RCC 7860 (cell line): Measurements from ENCODE around the gene ATP4A.

Source experiments
- DNase-seq: peaks from one replicate; pipeline ENCODE4 v3.0.0-alpha.2; 2015; ENCODE audit warnings: low spot score
- FAIRE-seq: peaks from 2 replicates; lab custom pipeline; 2012; peaks lifted over from hg19 to GRCh38; lab: Jason Lieb, UNC

Gene ATP4A

GRCh38 chr19:35508129-35508528 is 55.3 kb downstream of the ATP4A start:
- DNase-seq (no peak), FAIRE-seq (no peak)

DNA sequence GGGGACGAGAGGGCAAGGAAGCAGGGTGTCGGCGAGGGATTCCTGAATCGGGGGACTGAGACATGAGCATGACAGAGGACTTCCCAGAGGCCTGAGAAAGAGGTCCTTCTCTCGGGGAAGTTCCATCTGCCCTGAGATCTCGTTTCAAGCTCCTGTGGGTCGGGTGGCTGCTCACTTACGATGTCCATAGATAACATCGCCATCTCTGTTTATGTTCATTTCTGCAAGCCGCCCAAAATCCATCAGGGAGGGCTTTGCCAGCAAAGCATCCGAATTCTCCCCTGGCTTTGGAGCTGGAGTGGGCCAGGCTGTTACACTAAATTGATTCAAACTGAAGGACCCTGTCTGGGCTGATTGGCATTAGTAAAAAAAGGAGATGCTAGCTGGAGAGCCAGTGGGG is 55.9 kb downstream of the ATP4A start:
- no peak for FAIRE-seq
- no peak for DNase-seq

DNA sequence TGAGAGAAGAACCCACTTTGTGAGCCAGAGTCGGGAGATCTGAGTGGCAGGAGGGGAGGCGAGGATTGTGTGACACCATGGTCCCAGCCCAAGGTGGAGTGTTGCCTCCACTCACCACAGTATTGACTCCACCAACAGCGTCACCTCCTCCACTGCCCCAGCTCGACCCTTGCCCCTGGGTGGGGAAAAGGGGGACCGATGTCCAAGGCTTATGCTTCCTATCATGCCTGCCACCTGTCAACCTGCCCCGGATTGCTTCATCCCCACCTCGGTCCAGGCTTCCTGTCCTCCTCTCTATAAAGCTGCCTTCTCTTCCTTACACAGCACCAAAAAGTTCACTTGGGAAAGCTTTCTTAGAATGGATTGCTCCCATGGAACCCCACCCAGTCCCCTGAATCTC is 57.4 kb downstream of the ATP4A start:
- DNase-seq (no peak), FAIRE-seq (no peak)

GRCh38 chr19:35502751-35503150 is 60.7 kb downstream of the ATP4A start:
- no peak for DNase-seq
- no peak for FAIRE-seq

- FAIRE-seq (no peak), DNase-seq (no peak)
Observed at GRCh38 chr19:35501684-35502083, 61.8 kb downstream of the ATP4A start.

DNA sequence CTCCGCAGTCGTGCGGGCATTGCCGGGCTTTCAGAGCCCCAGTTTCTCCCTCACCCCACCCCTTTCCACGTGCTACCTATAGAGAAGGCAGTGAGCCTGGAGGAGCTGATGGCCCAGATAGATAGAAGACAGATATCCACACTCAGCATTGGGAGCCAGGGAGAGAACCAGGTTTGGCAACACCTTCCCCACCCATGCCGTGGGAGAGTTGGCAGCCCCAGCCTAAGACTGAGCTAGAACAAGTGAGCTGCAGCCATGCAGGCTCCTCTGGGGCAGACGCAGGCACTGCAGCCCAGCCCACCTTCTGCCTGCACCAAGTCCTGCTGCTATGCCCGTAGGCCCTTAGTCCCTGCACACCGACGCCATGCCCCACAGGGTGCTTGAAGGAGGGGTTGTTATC is 62.8 kb downstream of the ATP4A start:
- FAIRE-seq: no peak
- no peak for DNase-seq
